ENCODE data around the gene RAPGEF5.

- TF ChIP-seq TAF1 (IDR thresholded peaks at IDR 0.05; ENCODE audit: borderline replicate concordance, low read depth, low read length): no peak
- no peak for TF ChIP-seq CTCF (IDR thresholded peaks at IDR 0.05)
These were observed 228.4 kb downstream of the RAPGEF5 start for GRCh38 chr7:22128528-22128920.
